Urinary bladder (tissue), 4 donors: ENCODE measurements around the gene ZEB2. TPM values are rescaled to one million over a fixed set of nuclear protein-coding genes. Genes with fewer than 3 reads are reported as not detected.

Source experiments
- DNase-seq: peaks from one replicate; pipeline ENCODE4 v3.0.0-alpha.2; 2015; ENCODE audit errors: extremely low spot score
- H3K27ac ChIP-seq: one replicate; pipeline ENCODE4 v1.5.1; 2013; ENCODE audit warnings: low read depth, mild to moderate bottlenecking, moderate library complexity
- H3K36me3 ChIP-seq: one replicate; pipeline ENCODE4 v1.6.1; 2013; ENCODE audit warnings: mild to moderate bottlenecking, moderate library complexity; ENCODE audit not compliant: insufficient read depth
- H3K4me1 ChIP-seq: one replicate; pipeline ENCODE4 v1.6.1; 2013; ENCODE audit warnings: mild to moderate bottlenecking, moderate library complexity; ENCODE audit not compliant: insufficient read depth
- H3K4me3 ChIP-seq: one replicate; pipeline ENCODE4 v1.5.1; 2013; ENCODE audit warnings: low read depth, low read length
- WGBS: extraction: QIAGEN DNeasy Blood & Tissue Kit; methylation state at CpG from one replicate; pipeline ENCODE4 v1.1.7; 2013; 5-methylcytosine and 5-hydroxymethylcytosine counted together
- polyA plus RNA-seq: library from polyadenylated mRNA; stranded (reverse); fragments of 200-250 nt; gene quantifications from one replicate; pipeline ENCODE4 v1.2.3, GENCODE V29; 2013
- total RNA-seq: library from RNA; depleted of rRNA; stranded (reverse); fragments of >200 nt; gene quantifications from one replicate; pipeline ENCODE4 v1.2.3, GENCODE V29; 2014
- donor health status: healthy with polysubstance abuse.
- donor health status: healthy.

The ZEB2 gene
- total and polyA plus RNA-seq, 2 donors: 66.7 to 307 TPM

DNA sequence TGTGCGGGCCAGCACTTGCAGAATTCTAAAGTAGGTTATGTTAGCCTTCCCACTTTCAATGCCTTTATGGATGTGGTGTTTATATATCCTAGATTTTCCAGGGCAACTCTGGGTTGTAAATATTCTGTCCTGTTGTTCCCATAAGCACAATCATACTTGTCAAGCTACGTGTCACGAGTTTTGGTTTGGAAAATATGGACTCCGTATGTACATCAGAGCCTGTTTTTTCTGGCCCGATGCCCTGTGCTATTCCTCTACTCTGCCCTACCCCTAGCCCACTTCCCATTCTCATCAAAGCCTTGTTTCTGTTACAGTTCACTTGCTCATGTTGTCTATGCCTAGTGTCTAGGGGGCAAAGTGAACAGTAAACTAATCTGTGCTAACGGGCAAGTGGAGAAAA, 27.0 kb upstream of the ZEB2 start:
- Histone ChIP-seq H3K4me3 (no peak overlapping the region), H3K36me3 (no peaks in the 10 kb centered on the region), H3K27ac (no peak overlapping the region), H3K4me1 (no peaks in the 10 kb centered on the region)
- WGBS: 78% methylated on average over 6 of the region's 6 CpGs
- DNase-seq: no peak

GRCh38 chr2:144545787-144546186, 25.9 kb upstream of the ZEB2 start:
- H3K36me3 ChIP-seq: no peaks in the 10 kb centered on the region
- no peak overlapping the region for H3K27ac ChIP-seq
- H3K4me3 ChIP-seq: no peak overlapping the region
- no peak for DNase-seq
- 93% methylated on average over 2 of the region's 2 CpGs for WGBS
- no peaks in the 10 kb centered on the region for H3K4me1 ChIP-seq

DNA sequence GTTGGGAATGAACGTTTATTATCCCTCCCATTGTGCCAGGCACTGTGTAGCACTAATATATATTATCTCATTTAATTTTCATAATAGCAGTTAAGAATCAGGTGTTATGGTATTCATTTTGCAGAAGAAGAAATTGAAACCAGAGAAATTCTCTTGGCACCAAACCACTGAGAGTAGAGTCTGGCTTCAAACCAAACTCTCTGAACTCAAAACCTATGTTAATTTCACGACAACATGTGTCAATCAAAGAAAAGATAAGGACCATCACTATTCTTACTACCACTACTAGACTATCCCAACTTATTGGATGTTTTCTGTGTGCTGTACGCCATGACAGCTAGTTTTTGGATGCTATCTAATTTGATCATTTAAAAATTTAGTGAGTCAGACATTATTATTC, 24.1 kb upstream of the ZEB2 start:
- Histone ChIP-seq H3K27ac (no peak overlapping the region), H3K4me1 (no peaks in the 10 kb centered on the region), H3K36me3 (no peaks in the 10 kb centered on the region), H3K4me3 (no peak overlapping the region)
- WGBS: 88% methylated on average over 3 of the region's 3 CpGs
- no peak for DNase-seq

- Histone ChIP-seq H3K4me1 (no peaks in the 10 kb centered on the region), H3K36me3 (no peaks in the 10 kb centered on the region), H3K27ac (no peak overlapping the region), H3K4me3 (no peak overlapping the region)
- no peak for DNase-seq
Measured at GRCh38 chr2:144541396-144541795, 21.5 kb upstream of the ZEB2 start.

DNA sequence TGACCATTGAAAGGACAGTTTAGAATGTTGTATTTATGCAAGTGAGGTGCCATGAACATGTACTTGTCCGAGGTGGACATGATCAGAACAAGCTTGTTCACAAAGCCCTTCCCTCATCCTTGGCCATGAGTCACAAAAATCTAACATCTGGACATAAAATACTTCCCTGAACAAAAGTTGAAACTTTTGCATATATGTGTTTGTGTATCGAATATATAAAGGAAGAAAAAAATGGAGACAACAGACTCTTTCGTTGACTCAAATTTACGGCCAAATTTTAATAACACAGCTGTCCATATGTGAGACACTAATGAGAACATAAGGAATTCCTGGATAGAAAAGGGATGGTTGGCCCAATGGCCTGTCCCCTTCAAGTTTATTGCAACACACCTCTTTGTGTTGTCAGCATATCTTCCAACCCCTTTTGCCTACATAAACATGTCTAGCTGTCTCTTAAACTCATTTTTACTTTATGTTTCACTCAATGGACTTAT, 19.4 kb upstream of the ZEB2 start:
- WGBS: 77% methylated on average over 4 of the region's 4 CpGs
- Histone ChIP-seq H3K27ac (no peak overlapping the region), H3K4me1 (no peaks in the 10 kb centered on the region), H3K4me3 (no peak overlapping the region), H3K36me3 (no peaks in the 10 kb centered on the region)
- no peak for DNase-seq

GRCh38 chr2:144535300-144535699, 15.4 kb upstream of the ZEB2 start:
- no peak overlapping the region for H3K27ac ChIP-seq
- no peaks in the 10 kb centered on the region for H3K36me3 ChIP-seq
- WGBS: 94% methylated on average over 2 of the region's 2 CpGs
- no peaks in the 10 kb centered on the region for H3K4me1 ChIP-seq
- H3K4me3 ChIP-seq: no peak overlapping the region
- no peak for DNase-seq

DNA sequence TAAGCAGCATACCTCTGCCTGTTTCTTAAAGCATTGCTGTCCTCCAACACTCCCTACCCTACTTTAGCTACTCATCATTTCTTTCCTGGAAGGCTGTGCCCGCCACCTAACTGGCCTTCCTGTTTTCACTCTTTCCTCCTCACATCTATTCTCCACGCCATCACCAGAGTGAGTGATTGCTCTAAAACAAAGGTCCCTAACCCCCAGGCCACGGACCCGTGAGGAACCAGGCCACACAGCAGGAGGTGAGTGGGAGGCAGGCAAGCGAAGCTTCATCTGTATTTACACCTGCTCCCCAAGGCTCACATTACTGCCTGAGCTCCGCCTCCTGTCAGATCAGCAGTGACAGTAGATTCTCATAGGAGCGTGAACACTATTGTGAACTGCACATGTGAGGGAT, 13.3 kb upstream of the ZEB2 start:
- Histone ChIP-seq H3K4me1 (no peaks in the 10 kb centered on the region), H3K36me3 (no peaks in the 10 kb centered on the region), H3K27ac (no peak overlapping the region), H3K4me3 (no peak overlapping the region)
- DNase-seq: no peak
- WGBS: 90% methylated on average over 7 of the region's 7 CpGs

DNA sequence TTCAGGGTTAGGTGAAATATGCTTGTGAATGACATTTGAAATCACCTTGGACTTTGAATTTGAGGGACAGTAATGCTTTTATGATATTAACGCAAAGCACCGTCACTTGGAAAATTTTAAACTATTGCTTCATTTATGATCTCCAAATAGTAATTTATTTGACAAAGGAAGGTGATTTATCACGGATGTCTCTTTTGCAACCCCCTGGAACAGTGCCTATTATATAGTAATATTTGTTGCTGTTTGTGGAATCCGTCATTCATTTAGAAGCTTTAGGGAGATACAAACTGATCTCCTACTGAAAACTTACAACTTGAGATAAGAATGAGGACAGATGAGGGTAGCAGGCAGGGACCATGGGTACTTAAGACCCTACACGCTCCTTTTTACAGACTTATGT, 10.7 kb upstream of the ZEB2 start:
- no peak overlapping the region for H3K27ac ChIP-seq
- H3K36me3 ChIP-seq: no peaks in the 10 kb centered on the region
- no peak for DNase-seq
- 78% methylated on average over 5 of the region's 5 CpGs for WGBS
- H3K4me3 ChIP-seq: no peak overlapping the region
- no peaks in the 10 kb centered on the region for H3K4me1 ChIP-seq

- WGBS: 85% methylated on average over 1 of the region's 1 CpG
Measured at GRCh38 chr2:144529841-144530240, 9.9 kb upstream of the ZEB2 start.

GRCh38 chr2:144528108-144528507, 8.2 kb upstream of the ZEB2 start:
- no peaks in the 10 kb centered on the region for H3K4me1 ChIP-seq
- H3K27ac ChIP-seq: no peak overlapping the region
- DNase-seq: no peak
- H3K4me3 ChIP-seq: no peak overlapping the region
- 71% methylated on average over 2 of the region's 2 CpGs for WGBS
- no peaks in the 10 kb centered on the region for H3K36me3 ChIP-seq

More at GRCh38 chr2:144529841-144530240, 9.9 kb upstream of the ZEB2 start:
- no peaks in the 10 kb centered on the region for H3K36me3 ChIP-seq
- H3K27ac ChIP-seq: no peak overlapping the region
- no peak for DNase-seq
- H3K4me1 ChIP-seq: no peaks in the 10 kb centered on the region
- H3K4me3 ChIP-seq: no peak overlapping the region

DNA sequence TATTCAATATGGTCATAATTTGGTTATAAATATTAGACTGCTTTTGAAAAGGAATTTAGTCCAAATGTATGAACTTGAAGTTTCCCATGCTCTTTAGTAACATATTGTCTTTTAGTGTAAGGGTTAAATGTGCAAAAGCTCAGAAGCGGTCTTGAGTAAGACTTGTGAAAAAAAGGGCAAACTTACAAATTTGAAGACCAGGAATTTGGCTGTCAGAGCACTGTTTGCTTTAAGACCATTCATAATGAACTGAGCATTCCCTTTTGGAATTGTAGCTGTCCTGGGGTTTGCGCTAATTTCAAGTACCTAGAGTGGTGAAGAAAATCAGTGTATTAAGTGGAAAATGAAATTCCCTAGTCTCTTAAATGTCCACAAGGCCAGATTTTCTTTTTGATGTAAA, 6.9 kb upstream of the ZEB2 start:
- no peak for DNase-seq

DNA sequence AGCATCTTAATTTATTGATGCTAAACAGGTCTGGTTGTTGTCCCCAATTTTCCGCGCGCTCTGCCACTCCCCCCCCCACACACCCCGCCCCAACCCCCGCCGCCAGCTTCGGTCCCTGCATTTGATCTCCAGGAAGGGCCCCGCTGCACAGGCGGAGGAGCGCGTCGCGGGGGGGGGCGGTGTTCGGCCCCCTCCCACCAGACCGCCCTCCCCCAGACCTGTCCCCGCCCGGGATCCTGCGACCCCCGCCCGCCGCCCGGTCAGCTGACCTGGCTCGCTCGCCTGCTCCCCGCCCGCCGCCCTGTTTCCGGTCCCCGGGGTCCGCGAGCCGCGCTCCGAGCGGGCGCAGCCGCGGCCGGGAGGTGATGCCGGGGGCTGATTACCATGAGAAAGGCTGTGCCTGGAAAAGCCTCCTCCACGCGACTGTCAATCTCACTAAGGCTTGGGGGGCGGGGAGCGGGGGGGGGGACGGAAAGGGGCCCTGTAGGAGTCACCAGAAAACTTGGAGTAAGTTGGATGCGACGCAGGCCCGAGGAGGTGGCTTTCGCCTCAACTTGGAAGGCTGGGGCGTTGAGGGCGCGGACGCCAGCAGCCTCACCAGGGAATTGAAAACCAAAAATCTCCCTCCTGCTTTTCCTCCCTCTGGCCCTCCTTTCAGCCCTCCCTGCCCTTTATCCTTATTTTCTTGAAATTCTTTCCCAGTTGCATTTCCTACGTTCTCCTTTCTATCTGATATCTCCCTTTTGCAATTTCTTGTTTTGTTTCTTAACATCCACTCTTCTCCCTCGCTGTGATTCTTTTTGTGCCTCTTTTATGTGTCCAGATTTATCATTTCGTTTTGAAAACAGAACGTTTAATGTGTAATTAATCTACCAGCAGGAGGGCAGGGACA, 4.4 kb upstream of the ZEB2 start:
- 3% methylated on average over 58 of the region's 58 CpGs for WGBS
- no peaks in the 10 kb centered on the region for H3K4me1 ChIP-seq
- H3K4me3 ChIP-seq: peak overlapping the region; percentile 84
- no peaks in the 10 kb centered on the region for H3K36me3 ChIP-seq
- H3K27ac ChIP-seq: peak overlapping the region; percentile 50
- no peak for DNase-seq

More for the DNA sequence above, 6.9 kb upstream of the ZEB2 start:
- Histone ChIP-seq H3K4me3 (no peak overlapping the region), H3K36me3 (no peaks in the 10 kb centered on the region), H3K27ac (no peak overlapping the region), H3K4me1 (no peaks in the 10 kb centered on the region)
- WGBS: 80% methylated on average over 2 of the region's 2 CpGs

GRCh38 chr2:144523596-144524117, 3.7 kb upstream of the ZEB2 start:
- H3K27ac ChIP-seq: no peak overlapping the region
- H3K36me3 ChIP-seq: no peaks in the 10 kb centered on the region
- 2% methylated on average over 15 of the region's 15 CpGs for WGBS
- peak overlapping the region; percentile 84 for H3K4me3 ChIP-seq
- no peak for DNase-seq
- no peaks in the 10 kb centered on the region for H3K4me1 ChIP-seq

DNA sequence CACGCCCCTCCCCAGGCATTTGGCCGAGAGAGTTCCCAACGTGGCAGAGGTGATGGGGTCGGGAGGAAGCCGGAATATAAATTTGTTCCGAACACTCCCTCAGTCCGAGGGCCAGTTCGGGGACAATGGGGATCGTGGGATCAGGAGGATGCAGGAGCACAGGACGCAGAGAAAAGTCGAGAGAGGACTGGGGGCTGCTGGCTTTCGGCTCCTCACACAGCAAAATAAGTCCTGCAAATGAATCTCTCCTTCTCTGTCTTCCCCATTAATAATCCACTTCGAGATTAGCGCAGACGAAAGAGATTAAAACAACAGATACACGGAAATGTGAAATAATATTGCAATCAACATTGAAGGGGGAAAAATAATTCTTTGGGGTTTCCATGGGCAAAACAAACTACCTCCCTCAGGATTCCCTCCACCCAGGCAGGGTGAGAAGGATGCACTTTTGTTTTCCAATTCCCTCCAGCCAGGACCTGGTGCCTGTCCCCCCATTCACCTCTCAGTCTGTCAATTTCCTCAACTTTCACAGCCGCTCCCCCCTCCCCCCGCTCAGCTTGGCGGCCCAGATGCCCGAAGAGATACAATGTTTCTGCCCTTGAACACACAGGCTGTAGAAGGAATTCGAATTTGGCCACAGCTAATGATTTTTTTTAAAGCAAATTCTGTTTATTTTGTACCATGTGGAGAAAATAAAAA, 3.1 kb upstream of the ZEB2 start:
- 41% methylated on average over 21 of the region's 21 CpGs for WGBS
- Histone ChIP-seq H3K4me1 (no peaks in the 10 kb centered on the region), H3K36me3 (no peaks in the 10 kb centered on the region), H3K27ac (peak overlapping the region; percentile 68), H3K4me3 (peak overlapping the region; percentile 84)
- DNase-seq: no peak
